Transverse colon (tissue), 4 donors: ENCODE measurements around the gene FRAS1.
"Not testable (repeated sequence)": the region's sequence is repeated elsewhere in the genome, so short reads cannot be mapped to it uniquely, and the experiment has no call there.

Source experiments
- EP300 ChIP-seq: sonication (generic); formaldehyde crosslinking; IDR thresholded peaks from one replicate; pipeline ENCODE4 v1.6.1; 2017; ENCODE audit warnings: antibody characterized with exemption, low read depth
- POLR2A ChIP-seq: fragments of 450-650 bp; IDR thresholded peaks from one replicate; pipeline ENCODE4 v1.6.1; 2016; ENCODE audit warnings: antibody characterized with exemption, mild to moderate bottlenecking, moderate library complexity
- POLR2AphosphoS5 ChIP-seq, 3 donors: sonication (generic); formaldehyde crosslinking; IDR thresholded peaks; one replicate each; pipeline ENCODE4 v1.6.1; 2016; ENCODE audit warnings: antibody characterized with exemption in 3 of 3
- TF ChIP-seq, protein P1 (sequence below), 5 experiments: fragments of 200-600 bp in 3 of 5; fragments of 450-650 bp in 2 of 5; sonication (generic) in 3 of 5; IDR thresholded peaks; 1 replicate in 2 of 5; 2 replicates in 3 of 5; pipeline ENCODE4 v1.5.1; 2016 to 2017; ENCODE audit warnings: antibody characterized with exemption in 5 of 5, inconsistent platforms in 3 of 5, mild to moderate bottlenecking in 2 of 5, moderate library complexity in 1 of 5

DNA sequence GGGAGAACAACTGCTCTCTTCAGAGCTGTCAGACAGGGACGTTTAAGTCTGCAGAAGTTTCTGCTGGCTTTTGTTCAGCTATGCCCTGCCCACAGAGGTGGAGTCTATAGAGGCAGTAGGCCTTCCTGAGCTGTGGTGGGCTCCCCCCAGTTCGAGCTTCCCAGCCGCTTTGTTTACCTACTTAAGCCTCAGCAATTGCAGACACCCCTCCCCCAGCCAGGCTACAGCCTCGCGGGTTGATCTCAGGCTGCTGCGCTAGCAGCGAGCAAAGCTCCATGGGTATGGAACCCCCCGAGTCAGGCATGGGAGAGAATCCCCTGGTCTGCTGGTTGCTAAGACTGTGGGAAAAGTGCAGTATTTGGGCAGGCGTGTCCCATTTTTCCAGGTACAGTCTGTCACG, 449.1 kb downstream of the FRAS1 start:
- TF ChIP-seq, protein P1, sequence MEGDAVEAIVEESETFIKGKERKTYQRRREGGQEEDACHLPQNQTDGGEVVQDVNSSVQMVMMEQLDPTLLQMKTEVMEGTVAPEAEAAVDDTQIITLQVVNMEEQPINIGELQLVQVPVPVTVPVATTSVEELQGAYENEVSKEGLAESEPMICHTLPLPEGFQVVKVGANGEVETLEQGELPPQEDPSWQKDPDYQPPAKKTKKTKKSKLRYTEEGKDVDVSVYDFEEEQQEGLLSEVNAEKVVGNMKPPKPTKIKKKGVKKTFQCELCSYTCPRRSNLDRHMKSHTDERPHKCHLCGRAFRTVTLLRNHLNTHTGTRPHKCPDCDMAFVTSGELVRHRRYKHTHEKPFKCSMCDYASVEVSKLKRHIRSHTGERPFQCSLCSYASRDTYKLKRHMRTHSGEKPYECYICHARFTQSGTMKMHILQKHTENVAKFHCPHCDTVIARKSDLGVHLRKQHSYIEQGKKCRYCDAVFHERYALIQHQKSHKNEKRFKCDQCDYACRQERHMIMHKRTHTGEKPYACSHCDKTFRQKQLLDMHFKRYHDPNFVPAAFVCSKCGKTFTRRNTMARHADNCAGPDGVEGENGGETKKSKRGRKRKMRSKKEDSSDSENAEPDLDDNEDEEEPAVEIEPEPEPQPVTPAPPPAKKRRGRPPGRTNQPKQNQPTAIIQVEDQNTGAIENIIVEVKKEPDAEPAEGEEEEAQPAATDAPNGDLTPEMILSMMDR (IDR thresholded peaks at IDR 0.05): not testable (repeated sequence)
- not testable (repeated sequence) for TF ChIP-seq POLR2A; EP300; POLR2AphosphoS5 (IDR thresholded peaks at IDR 0.05)
